Smooth muscle cell (in vitro differentiated cells): ENCODE measurements around the gene FBXL5. TPM values are rescaled to one million over a fixed set of nuclear protein-coding genes. Genes with fewer than 3 reads are reported as not detected.
A peak's percentile ranks its signal among the peaks of the same experiment; 100 is the strongest.

Experiments used
- DNase-seq: peaks from one replicate; lab custom pipeline; 2025; ENCODE audit not compliant: unreplicated experiment; lab: John Stamatoyannopoulos, UW
- H2AFZ ChIP-seq: fragments of 200-600 bp; sonication (generic); 2 replicates; pipeline ENCODE4 v1.6.0; 2016; ENCODE audit warnings: antibody characterized with exemption, low read depth, mild to moderate bottlenecking
- H3F3A ChIP-seq: fragments of 200-600 bp; sonication (generic); 2 replicates; pipeline ENCODE4 v1.6.0; 2017; ENCODE audit warnings: antibody characterized with exemption, low read depth
- H3K27ac ChIP-seq: fragments of 200-600 bp; sonication (generic); 2 replicates; pipeline ENCODE4 v1.5.1; 2016; ENCODE audit warnings: low read depth, mild to moderate bottlenecking
- H3K27me3 ChIP-seq: fragments of 200-600 bp; sonication (generic); 2 replicates; pipeline ENCODE4 v1.6.1; 2016; ENCODE audit warnings: low read depth, mild to moderate bottlenecking
- H3K36me3 ChIP-seq: fragments of 200-600 bp; sonication (generic); 2 replicates; pipeline ENCODE4 v1.5.1; 2016; ENCODE audit warnings: low read depth
- H3K4me1 ChIP-seq: fragments of 200-600 bp; sonication (generic); 2 replicates; pipeline ENCODE4 v1.5.1; 2016; ENCODE audit warnings: low read depth
- H3K4me2 ChIP-seq: fragments of 200-600 bp; sonication (generic); 2 replicates; pipeline ENCODE4 v1.6.0; 2016; ENCODE audit warnings: mild to moderate bottlenecking
- H3K4me3 ChIP-seq: fragments of 200-600 bp; sonication (generic); 2 replicates; pipeline ENCODE4 v1.5.1; 2016; ENCODE audit warnings: mild to moderate bottlenecking
- H3K79me2 ChIP-seq: fragments of 200-600 bp; sonication (generic); 2 replicates; pipeline ENCODE4 v1.6.0; 2016; ENCODE audit warnings: low read depth, mild to moderate bottlenecking
- H3K9ac ChIP-seq: fragments of 200-600 bp; sonication (generic); 2 replicates; pipeline ENCODE4 v1.6.0; 2016; ENCODE audit warnings: low read depth
- H3K9me3 ChIP-seq: fragments of 200-600 bp; sonication (generic); replicated peaks from 2 replicates; pipeline ENCODE4 v1.5.1; 2016; ENCODE audit warnings: low read depth
- H4K20me1 ChIP-seq: fragments of 200-600 bp; sonication (generic); 2 replicates; pipeline ENCODE4 v1.6.0; 2016; ENCODE audit warnings: low read depth
- CTCF ChIP-seq: fragments of 200-600 bp; sonication (generic); IDR thresholded peaks from 2 replicates; pipeline ENCODE4 v1.5.1; 2017; ENCODE audit warnings: borderline replicate concordance, mild to moderate bottlenecking, antibody characterized with exemption; ENCODE audit not compliant: insufficient read depth, poor library complexity, severe bottlenecking
- WGBS: methylation state at CpG from one replicate; pipeline ENCODE4 v1.1.7; 2016; ENCODE audit warnings: low lambda C conversion rate; 5-methylcytosine and 5-hydroxymethylcytosine counted together
- polyA plus RNA-seq: library from polyadenylated mRNA; unstranded; fragments of >200 nt; fragmentation: Nextera tagmentation; extraction: Ambion mirVana; gene quantifications from 2 replicates; pipeline ENCODE4 v1.2.1, GENCODE V29; 2016
- total RNA-seq: library from RNA; depleted of rRNA; stranded (reverse); fragments of >200 nt; gene quantifications from 2 replicates; pipeline ENCODE4 v1.2.3, GENCODE V29; 2014

Gene FBXL5
- total and polyA plus RNA-seq, 2 experiments from 2014 or later = 47.0 to 94.6 TPM

GRCh38 chr4:15598644-15599043 lies 56.5 kb downstream of the FBXL5 start:
- no peaks in the 10 kb centered on the region for H3K27me3 ChIP-seq
- TF ChIP-seq CTCF = no peak
- no peak overlapping the region for H3K4me3 ChIP-seq
- no peaks in the 10 kb centered on the region for H4K20me1 ChIP-seq
- H3K36me3 ChIP-seq = no peaks in the 10 kb centered on the region
- H3K4me2 ChIP-seq = no peak overlapping the region
- peaks cover 4% of the 10 kb centered on the region for H3F3A ChIP-seq
- no peaks in the 10 kb centered on the region for H3K4me1 ChIP-seq
- 35% methylated on average over 4 of the region's 4 CpGs for WGBS
- H3K9me3 ChIP-seq = no peaks in the 10 kb centered on the region
- no peak overlapping the region for H2AFZ ChIP-seq
- H3K27ac ChIP-seq = peak overlapping the region; percentile 43
- DNase-seq = no peak
- H3K9ac ChIP-seq = no peak overlapping the region
- no peaks in the 10 kb centered on the region for H3K79me2 ChIP-seq

- no peaks in the 10 kb centered on the region for H3K27me3 ChIP-seq
- no peaks in the 10 kb centered on the region for H4K20me1 ChIP-seq
- H3K9ac ChIP-seq = no peak overlapping the region
- no peak for TF ChIP-seq CTCF
- no peak overlapping the region for H2AFZ ChIP-seq
- H3K4me3 ChIP-seq = no peak overlapping the region
- no peak overlapping the region for H3K27ac ChIP-seq
- no peaks in the 10 kb centered on the region for H3F3A ChIP-seq
- no peaks in the 10 kb centered on the region for H3K9me3 ChIP-seq
- H3K36me3 ChIP-seq = no peaks in the 10 kb centered on the region
- DNase-seq = no peak
- WGBS = 95% methylated on average over 3 of the region's 3 CpGs
- H3K4me1 ChIP-seq = no peaks in the 10 kb centered on the region
- no peaks in the 10 kb centered on the region for H3K79me2 ChIP-seq
- H3K4me2 ChIP-seq = no peak overlapping the region
Measured at GRCh38 chr4:15592799-15593198, 62.4 kb downstream of the FBXL5 start.

- H3K4me1 ChIP-seq = no peaks in the 10 kb centered on the region
- H2AFZ ChIP-seq = no peak overlapping the region
- H3K4me2 ChIP-seq = no peak overlapping the region
- TF ChIP-seq CTCF = no peak
- no peaks in the 10 kb centered on the region for H3K27me3 ChIP-seq
- WGBS = 63% methylated on average over 3 of the region's 3 CpGs
- H3K4me3 ChIP-seq = no peak overlapping the region
- no peak overlapping the region for H3K9ac ChIP-seq
- no peaks in the 10 kb centered on the region for H3K36me3 ChIP-seq
- H3F3A ChIP-seq = no peaks in the 10 kb centered on the region
- no peaks in the 10 kb centered on the region for H4K20me1 ChIP-seq
- no peak overlapping the region for H3K27ac ChIP-seq
- DNase-seq = no peak
- H3K79me2 ChIP-seq = no peaks in the 10 kb centered on the region
- no peaks in the 10 kb centered on the region for H3K9me3 ChIP-seq
Measured at GRCh38 chr4:15587649-15588048, 67.5 kb downstream of the FBXL5 start.

- no peak overlapping the region for H3K4me2 ChIP-seq
- no peaks in the 10 kb centered on the region for H3K79me2 ChIP-seq
- H3K36me3 ChIP-seq = no peaks in the 10 kb centered on the region
- no peak for TF ChIP-seq CTCF
- H3K27ac ChIP-seq = no peak overlapping the region
- no peak overlapping the region for H2AFZ ChIP-seq
- 96% methylated on average over 1 of the region's 1 CpG for WGBS
- no peak overlapping the region for H3K9ac ChIP-seq
- no peaks in the 10 kb centered on the region for H3K27me3 ChIP-seq
- H3K4me1 ChIP-seq = peaks cover 3% of the 10 kb centered on the region
- H4K20me1 ChIP-seq = peaks cover 4% of the 10 kb centered on the region
- DNase-seq = no peak
- no peak overlapping the region for H3K4me3 ChIP-seq
- no peaks in the 10 kb centered on the region for H3F3A ChIP-seq
- no peaks in the 10 kb centered on the region for H3K9me3 ChIP-seq
Measured at GRCh38 chr4:15586066-15586465, 69.1 kb downstream of the FBXL5 start.
